Cardiac fibroblast (primary cell): ENCODE measurements around the gene MTOR.
A peak's percentile ranks its signal among the peaks of the same experiment; 100 is the strongest.

ENCODE experiments used
- DNase-seq, 2 donors: peaks; one replicate each; pipeline versions ENCODE4 v3.0.0 to v3.0.0-alpha.2; 2010; ENCODE audit warnings: low read depth in 2 of 2
- H3K4me3 ChIP-seq, 2 donors: replicated peaks in 1 of 2; 1 replicate in 1 of 2; 2 replicates in 1 of 2; pipeline ENCODE4 v1.5.1; 2011; ENCODE audit warnings: low read depth in 2 of 2, low read length in 2 of 2, mild to moderate bottlenecking in 2 of 2, moderate library complexity in 1 of 2
- TF ChIP-seq, protein P1 (sequence below): IDR thresholded peaks from one replicate; pipeline ENCODE4 v1.5.1; 2011; ENCODE audit warnings: low read depth, mild to moderate bottlenecking, low read length, inconsistent platforms

Gene MTOR

GRCh38 chr1:11157394-11157793 lies 105.0 kb downstream of the MTOR start:
- DNase-seq, result peak in 1 of 2 donors; percentile 38
- TF ChIP-seq, protein P1, sequence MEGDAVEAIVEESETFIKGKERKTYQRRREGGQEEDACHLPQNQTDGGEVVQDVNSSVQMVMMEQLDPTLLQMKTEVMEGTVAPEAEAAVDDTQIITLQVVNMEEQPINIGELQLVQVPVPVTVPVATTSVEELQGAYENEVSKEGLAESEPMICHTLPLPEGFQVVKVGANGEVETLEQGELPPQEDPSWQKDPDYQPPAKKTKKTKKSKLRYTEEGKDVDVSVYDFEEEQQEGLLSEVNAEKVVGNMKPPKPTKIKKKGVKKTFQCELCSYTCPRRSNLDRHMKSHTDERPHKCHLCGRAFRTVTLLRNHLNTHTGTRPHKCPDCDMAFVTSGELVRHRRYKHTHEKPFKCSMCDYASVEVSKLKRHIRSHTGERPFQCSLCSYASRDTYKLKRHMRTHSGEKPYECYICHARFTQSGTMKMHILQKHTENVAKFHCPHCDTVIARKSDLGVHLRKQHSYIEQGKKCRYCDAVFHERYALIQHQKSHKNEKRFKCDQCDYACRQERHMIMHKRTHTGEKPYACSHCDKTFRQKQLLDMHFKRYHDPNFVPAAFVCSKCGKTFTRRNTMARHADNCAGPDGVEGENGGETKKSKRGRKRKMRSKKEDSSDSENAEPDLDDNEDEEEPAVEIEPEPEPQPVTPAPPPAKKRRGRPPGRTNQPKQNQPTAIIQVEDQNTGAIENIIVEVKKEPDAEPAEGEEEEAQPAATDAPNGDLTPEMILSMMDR, result no peak

GRCh38 chr1:11156963-11157362 lies 105.4 kb downstream of the MTOR start:
- TF ChIP-seq, protein P1, result no peak
- H3K4me3 ChIP-seq, result no peak overlapping the region
- no peak for DNase-seq

More at GRCh38 chr1:11157394-11157793, 105.0 kb downstream of the MTOR start:
- H3K4me3 ChIP-seq, result no peak overlapping the region

GRCh38 chr1:11156441-11156840 lies 105.9 kb downstream of the MTOR start:
- TF ChIP-seq, protein P1, result no peak
- H3K4me3 ChIP-seq, result no peak overlapping the region
- no peak for DNase-seq

- no peak for DNase-seq
These were observed 109.2 kb downstream of the MTOR start for GRCh38 chr1:11153184-11153583.

GRCh38 chr1:11152755-11153154 lies 109.6 kb downstream of the MTOR start:
- H3K4me3 ChIP-seq, result no peak overlapping the region
- no peak for DNase-seq
- TF ChIP-seq, protein P1, result no peak

More at GRCh38 chr1:11153184-11153583, 109.2 kb downstream of the MTOR start:
- TF ChIP-seq, protein P1, result no peak
- H3K4me3 ChIP-seq, result no peak overlapping the region

DNA sequence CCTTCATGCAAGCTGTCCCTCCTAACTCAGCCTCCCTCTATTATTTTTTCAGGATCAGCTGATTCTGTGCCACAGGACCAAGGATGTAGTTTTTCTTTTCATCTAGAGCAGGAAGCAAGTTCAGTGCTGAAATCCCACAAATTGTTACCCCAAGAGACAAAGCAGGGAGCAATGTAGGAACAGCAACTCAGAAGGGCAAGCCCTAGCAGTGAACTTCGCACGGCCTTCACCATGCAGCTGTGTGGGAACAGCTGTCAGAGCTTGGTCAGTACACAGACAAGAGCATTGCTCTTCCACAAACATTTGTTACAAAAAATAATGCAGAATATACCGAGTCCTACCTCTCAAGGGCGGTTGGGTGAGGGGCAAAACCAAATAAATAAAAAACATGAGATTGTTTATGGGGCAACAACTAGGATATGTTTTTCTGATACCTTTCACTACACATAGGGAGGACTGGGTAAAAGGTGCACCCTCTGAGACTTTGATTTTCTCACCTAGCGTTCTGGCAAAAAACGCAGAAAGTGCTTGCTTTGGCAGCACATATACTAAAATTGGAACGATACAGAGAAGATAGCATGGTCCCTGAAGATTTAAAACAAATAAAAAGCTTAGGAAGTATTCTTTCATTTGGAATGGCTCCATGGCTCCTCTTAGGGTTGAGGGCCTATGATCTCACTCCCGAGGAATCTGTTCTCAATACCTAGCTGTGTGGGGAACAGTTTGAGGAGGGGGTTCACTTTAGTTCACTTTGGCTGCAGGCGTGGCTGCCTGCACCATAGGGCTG lies 110.3 kb downstream of the MTOR start:
- no peak overlapping the region for H3K4me3 ChIP-seq
- TF ChIP-seq, protein P1, result no peak
- peak in 1 of 2 donors; percentile 23 for DNase-seq
